ENCODE measurements around the gene MTPN. TPM values are rescaled to one million over a fixed set of nuclear protein-coding genes. Genes with fewer than 3 reads are reported as not detected.

The MTPN gene
- total RNA-seq, 6 experiments from 2014 or later: 31.6 to 42.3 (median 39.5) TPM

- WGBS (ENCODE audit: insufficient coverage, low coverage, low lambda C conversion rate, missing lambda C conversion rate): 61% methylated on average over 9 of the region's 9 CpGs
Observed at GRCh38 chr7:135884495-135885232, 92.5 kb downstream of the MTPN start.

GRCh38 chr7:135879233-135879632, 97.9 kb downstream of the MTPN start:
- Histone ChIP-seq H3K27ac (no peak overlapping the region), H3K27me3 (no peaks in the 10 kb centered on the region), H3K9me3 (no peaks in the 10 kb centered on the region), H3K4me1 (no peaks in the 10 kb centered on the region), H3K4me3 (no peak overlapping the region), H3K36me3 (no peaks in the 10 kb centered on the region)
- no peak for ATAC-seq
- intact Hi-C loops (cut with DNase I): no loop called here
- TF ChIP-seq POLR2A (IDR thresholded peaks at IDR 0.05): no peak
- TF ChIP-seq, protein P1, sequence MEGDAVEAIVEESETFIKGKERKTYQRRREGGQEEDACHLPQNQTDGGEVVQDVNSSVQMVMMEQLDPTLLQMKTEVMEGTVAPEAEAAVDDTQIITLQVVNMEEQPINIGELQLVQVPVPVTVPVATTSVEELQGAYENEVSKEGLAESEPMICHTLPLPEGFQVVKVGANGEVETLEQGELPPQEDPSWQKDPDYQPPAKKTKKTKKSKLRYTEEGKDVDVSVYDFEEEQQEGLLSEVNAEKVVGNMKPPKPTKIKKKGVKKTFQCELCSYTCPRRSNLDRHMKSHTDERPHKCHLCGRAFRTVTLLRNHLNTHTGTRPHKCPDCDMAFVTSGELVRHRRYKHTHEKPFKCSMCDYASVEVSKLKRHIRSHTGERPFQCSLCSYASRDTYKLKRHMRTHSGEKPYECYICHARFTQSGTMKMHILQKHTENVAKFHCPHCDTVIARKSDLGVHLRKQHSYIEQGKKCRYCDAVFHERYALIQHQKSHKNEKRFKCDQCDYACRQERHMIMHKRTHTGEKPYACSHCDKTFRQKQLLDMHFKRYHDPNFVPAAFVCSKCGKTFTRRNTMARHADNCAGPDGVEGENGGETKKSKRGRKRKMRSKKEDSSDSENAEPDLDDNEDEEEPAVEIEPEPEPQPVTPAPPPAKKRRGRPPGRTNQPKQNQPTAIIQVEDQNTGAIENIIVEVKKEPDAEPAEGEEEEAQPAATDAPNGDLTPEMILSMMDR (IDR thresholded peaks at IDR 0.05): no peak
- DNase-seq: no peak

More at GRCh38 chr7:135884495-135885232, 92.5 kb downstream of the MTPN start:
- Histone ChIP-seq H3K27ac (no peak overlapping the region), H3K36me3 (no peaks in the 10 kb centered on the region), H3K9me3 (no peaks in the 10 kb centered on the region), H3K4me3 (no peak overlapping the region), H3K4me1 (no peaks in the 10 kb centered on the region), H3K27me3 (no peaks in the 10 kb centered on the region)
- intact Hi-C loops (cut with DNase I): no loop called here
- DNase-seq (no peak), ATAC-seq (no peak)
- TF ChIP-seq POLR2A (IDR thresholded peaks at IDR 0.05): no peak
- TF ChIP-seq, protein P1 (IDR thresholded peaks at IDR 0.05): no peak

- H3K27ac ChIP-seq: no peak overlapping the region
- 50% methylated on average over 3 of the region's 3 CpGs for WGBS (ENCODE audit: insufficient coverage, low coverage, low lambda C conversion rate, missing lambda C conversion rate)
- intact Hi-C loops (cut with DNase I): no loop called here
- DNase-seq (no peak), ATAC-seq (no peak)
- TF ChIP-seq, protein P1 (IDR thresholded peaks at IDR 0.05): no peak
- no peak for TF ChIP-seq POLR2A (IDR thresholded peaks at IDR 0.05)
- no peaks in the 10 kb centered on the region for H3K36me3 ChIP-seq
- H3K9me3 ChIP-seq: no peaks in the 10 kb centered on the region
- H3K27me3 ChIP-seq: no peaks in the 10 kb centered on the region
- no peak overlapping the region for H3K4me3 ChIP-seq
- H3K4me1 ChIP-seq: no peaks in the 10 kb centered on the region
Observed at GRCh38 chr7:135878284-135878683, 98.9 kb downstream of the MTPN start.

DNA sequence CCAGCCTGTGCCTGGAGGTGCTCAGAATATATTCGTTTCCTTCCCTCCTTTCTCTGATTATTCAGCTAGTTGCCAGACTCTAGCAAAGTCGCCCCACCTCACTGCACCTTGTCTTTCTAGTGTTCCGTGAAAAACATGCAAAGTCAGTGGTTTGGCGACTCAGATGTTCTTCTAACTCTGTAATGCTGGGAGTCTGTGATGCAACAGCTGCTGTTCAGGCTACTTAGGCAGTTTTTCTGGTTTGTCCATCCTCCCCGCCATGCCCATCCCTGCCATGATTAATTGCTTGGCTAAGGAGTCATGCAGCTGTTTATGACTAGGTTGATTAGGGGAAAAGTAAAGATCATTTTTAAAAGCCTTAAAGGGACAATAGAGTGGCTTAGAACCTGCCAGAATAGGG, 99.4 kb downstream of the MTPN start:
- intact Hi-C loops (cut with DNase I): no loop called here
- H3K27ac ChIP-seq: no peak overlapping the region
- WGBS (ENCODE audit: insufficient coverage, low coverage, low lambda C conversion rate, missing lambda C conversion rate): 57% methylated on average over 4 of the region's 5 CpGs
- no peaks in the 10 kb centered on the region for H3K36me3 ChIP-seq
- no peak for ATAC-seq
- no peak overlapping the region for H3K4me3 ChIP-seq
- no peak for TF ChIP-seq POLR2A (IDR thresholded peaks at IDR 0.05)
- TF ChIP-seq, protein P1 (IDR thresholded peaks at IDR 0.05): no peak
- H3K9me3 ChIP-seq: no peaks in the 10 kb centered on the region
- H3K4me1 ChIP-seq: no peaks in the 10 kb centered on the region
- no peak for DNase-seq
- no peaks in the 10 kb centered on the region for H3K27me3 ChIP-seq

Small RNAs within 50 kb of the gene (small RNA-seq; reads per million reads assigned to genes)
- gene RNU6-223P: 0 reads per million in 2 experiments

Other genes starting within 250 kb of the MTPN start
- gene SLC13A4, start 249.2 kb downstream of the MTPN start, total RNA-seq: under 1 TPM in 4 of 6 experiments, not detected in 2; 0.09 to 0.25 (median 0.18) TPM
- 10 to 100 TPM in 1 of 6 experiments, 1 to 10 TPM in 5; 2.8 to 14.9 (median 6.4) TPM for gene FAM180A, start 228.5 kb downstream of the MTPN start, total RNA-seq